PFSK-1 (cell line): ENCODE data around the gene HDAC4.

Experiments used
- POLR2AphosphoS5 ChIP-seq: IDR thresholded peaks from 2 replicates; pipeline ENCODE4 v1.6.1; 2012; ENCODE audit warnings: low read depth, mild to moderate bottlenecking, control low read depth, low read length, moderate library complexity
- REST ChIP-seq, 2 experiments: IDR thresholded peaks; 2 replicates each; pipeline versions ENCODE4 v1.6.1 to v1.8.0; 2011 to 2012; ENCODE audit warnings: low read depth in 2 of 2, low read length in 2 of 2, control low read depth in 1 of 2, inconsistent platforms in 1 of 2, mild to moderate bottlenecking in 1 of 2, moderate library complexity in 1 of 2; ENCODE audit not compliant: insufficient read depth in 1 of 2
- TAF1 ChIP-seq: IDR thresholded peaks from 2 replicates; pipeline ENCODE4 v1.6.1; 2012; ENCODE audit warnings: low read length, control low read depth, borderline replicate concordance; ENCODE audit not compliant: insufficient read depth

- TF ChIP-seq REST (IDR thresholded peaks at IDR 0.05; ENCODE audit: insufficient read depth in 1 of 2, low read depth in 2 of 2, low read length in 2 of 2) (no peak), POLR2AphosphoS5 (no peak), TAF1 (no peak)
These were observed 270.0 kb downstream of the HDAC4 start for GRCh38 chr2:239130786-239131325.
